Tibial artery (tissue), 4 donors: Measurements from ENCODE around the gene CUL3.

Experiments
- DNase-seq, 2 donors: peaks; one replicate each; pipeline ENCODE4 v3.0.0-alpha.2; 2019
- H3K27ac ChIP-seq, 2 donors: fragments of 200-600 bp; sonication (generic) in 1 of 2; 1 replicate in 1 of 2; 2 replicates in 1 of 2; pipeline ENCODE4 v1.5.1; 2018 to 2019; ENCODE audit warnings: mild to moderate bottlenecking in 1 of 2
- H3K27me3 ChIP-seq, 2 donors: fragments of 200-600 bp; sonication (generic) in 1 of 2; one replicate each; pipeline versions ENCODE4 v1.5.1 to v1.6.0; 2016 to 2019
- H3K36me3 ChIP-seq, 3 donors: fragments of 200-600 bp; sonication (generic) in 2 of 3; one replicate each; pipeline ENCODE4 v1.5.1; 2016 to 2019; ENCODE audit warnings: mild to moderate bottlenecking in 2 of 3
- H3K4me1 ChIP-seq, 4 donors: fragments of 200-600 bp; sonication (generic) in 2 of 4; 1 replicate in 3 of 4; 2 replicates in 1 of 4; pipeline ENCODE4 v1.5.1; 2016 to 2019
- H3K4me3 ChIP-seq, 2 donors: fragments of 200-600 bp; sonication (generic) in 1 of 2; 1 replicate in 1 of 2; 2 replicates in 1 of 2; pipeline ENCODE4 v1.5.1; 2018 to 2019; ENCODE audit warnings: mild to moderate bottlenecking in 2 of 2
- H3K9me3 ChIP-seq, 3 donors: fragments of 200-600 bp; sonication (generic) in 1 of 3; one replicate each; pipeline ENCODE4 v1.5.1; 2016 to 2019
- intact Hi-C: fragments of 100-400 bp; cut with DNase I; formaldehyde crosslinking; loops from one replicate; pipeline ENCODE4 v1.15.0; 2023; ENCODE audit warnings: low total_unique reads
- TF ChIP-seq, protein P1 (sequence below), 2 experiments: fragments of 200-600 bp in 1 of 2; fragments of 450-650 bp in 1 of 2; IDR thresholded peaks; one replicate each; pipeline ENCODE4 v1.5.1; 2017 to 2019; ENCODE audit warnings: antibody characterized with exemption in 2 of 2, mild to moderate bottlenecking in 1 of 2, moderate library complexity in 1 of 2

CUL3 gene

DNA sequence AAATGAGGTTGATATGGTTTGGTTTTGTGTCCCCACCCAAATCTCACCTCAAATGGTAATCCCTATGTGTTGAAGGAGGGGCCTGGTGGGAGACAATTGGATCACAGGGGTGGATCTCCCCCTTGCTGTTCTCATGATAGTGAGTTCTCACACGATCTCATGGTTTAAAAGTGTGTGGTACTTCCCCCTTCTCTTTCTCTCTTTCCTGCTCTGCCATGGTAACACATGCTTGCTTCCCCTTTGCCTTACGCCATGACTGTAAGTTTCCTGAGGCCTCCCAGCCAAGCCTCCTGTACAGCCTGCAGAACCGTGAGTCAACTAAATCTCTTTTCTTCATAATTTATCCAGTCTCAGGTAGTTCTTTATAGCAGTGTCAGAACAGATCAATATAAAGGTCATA is 158.5 kb downstream of the CUL3 start:
- intact Hi-C loops, result no loop called here
- no peaks in the 10 kb centered on the region for H3K36me3 ChIP-seq
- DNase-seq, result no peak
- no peak overlapping the region for H3K4me3 ChIP-seq
- TF ChIP-seq, protein P1, sequence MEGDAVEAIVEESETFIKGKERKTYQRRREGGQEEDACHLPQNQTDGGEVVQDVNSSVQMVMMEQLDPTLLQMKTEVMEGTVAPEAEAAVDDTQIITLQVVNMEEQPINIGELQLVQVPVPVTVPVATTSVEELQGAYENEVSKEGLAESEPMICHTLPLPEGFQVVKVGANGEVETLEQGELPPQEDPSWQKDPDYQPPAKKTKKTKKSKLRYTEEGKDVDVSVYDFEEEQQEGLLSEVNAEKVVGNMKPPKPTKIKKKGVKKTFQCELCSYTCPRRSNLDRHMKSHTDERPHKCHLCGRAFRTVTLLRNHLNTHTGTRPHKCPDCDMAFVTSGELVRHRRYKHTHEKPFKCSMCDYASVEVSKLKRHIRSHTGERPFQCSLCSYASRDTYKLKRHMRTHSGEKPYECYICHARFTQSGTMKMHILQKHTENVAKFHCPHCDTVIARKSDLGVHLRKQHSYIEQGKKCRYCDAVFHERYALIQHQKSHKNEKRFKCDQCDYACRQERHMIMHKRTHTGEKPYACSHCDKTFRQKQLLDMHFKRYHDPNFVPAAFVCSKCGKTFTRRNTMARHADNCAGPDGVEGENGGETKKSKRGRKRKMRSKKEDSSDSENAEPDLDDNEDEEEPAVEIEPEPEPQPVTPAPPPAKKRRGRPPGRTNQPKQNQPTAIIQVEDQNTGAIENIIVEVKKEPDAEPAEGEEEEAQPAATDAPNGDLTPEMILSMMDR (IDR thresholded peaks at IDR 0.05), result no peak
- no peaks in the 10 kb centered on the region for H3K9me3 ChIP-seq
- no peaks in the 10 kb centered on the region for H3K4me1 ChIP-seq
- H3K27me3 ChIP-seq, result no peaks in the 10 kb centered on the region
- H3K27ac ChIP-seq, result no peak overlapping the region

DNA sequence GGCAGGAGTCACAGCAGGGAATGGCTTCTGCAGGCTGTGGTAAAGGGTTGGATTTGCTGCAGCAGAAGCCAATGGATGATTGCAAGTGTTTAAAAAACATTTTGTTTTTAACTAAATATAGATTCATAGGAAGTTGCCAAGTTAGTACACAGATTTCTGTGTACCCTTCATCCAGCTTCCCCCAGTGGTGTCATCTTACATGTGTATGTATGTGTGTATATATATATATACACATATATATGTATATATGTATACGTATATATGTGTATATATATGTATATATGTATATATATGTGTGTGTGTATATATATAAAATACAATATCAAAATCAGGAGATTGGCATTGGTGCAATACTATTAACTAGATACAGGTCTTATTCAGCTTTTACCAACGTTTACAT is 164.1 kb downstream of the CUL3 start:
- Histone ChIP-seq H3K4me3 (no peak overlapping the region), H3K36me3 (no peaks in the 10 kb centered on the region), H3K4me1 (no peaks in the 10 kb centered on the region), H3K27me3 (no peaks in the 10 kb centered on the region), H3K27ac (no peak overlapping the region), H3K9me3 (no peaks in the 10 kb centered on the region)
- no peak for DNase-seq
- intact Hi-C loops, result no loop called here
- TF ChIP-seq, protein P1 (IDR thresholded peaks at IDR 0.05), result no peak
